Epithelial cell of esophagus (primary cell): ENCODE measurements around the gene ATF6.
"Not testable (repeated sequence)": the region's sequence is repeated elsewhere in the genome, so short reads cannot be mapped to it uniquely, and the experiment has no call there.

ENCODE experiments used
- DNase-seq: peaks from one replicate; pipeline ENCODE4 v3.0.0; 2010; ENCODE audit warnings: low read depth
- H3K4me3 ChIP-seq: 2 replicates; pipeline ENCODE4 v1.5.1; 2011; ENCODE audit warnings: mild to moderate bottlenecking, low read length, control low read depth
- CTCF ChIP-seq: IDR thresholded peaks from 2 replicates; pipeline ENCODE4 v1.5.1; 2011; ENCODE audit warnings: low read depth, mild to moderate bottlenecking, low read length, control low read depth, inconsistent platforms; ENCODE audit not compliant: insufficient read depth; ENCODE audit errors: missing control alignments

Gene ATF6

GRCh38 chr1:161747801-161748200, 18.3 kb upstream of the ATF6 start:
- H3K4me3 ChIP-seq, result no peak overlapping the region
- TF ChIP-seq CTCF, result no peak
- DNase-seq, result no peak

- TF ChIP-seq CTCF, result peak; percentile 13
- DNase-seq, result peak; percentile 96
- peak within 1 kb of the TSS; percentile 92 for H3K4me3 ChIP-seq
Measured at GRCh38 chr1:161749509-161750407, 16.4 kb upstream of the ATF6 start, which contains the start of gene DUSP12. Gene DUSP12 (plus strand): TSS chr1:161749786. CDS start chr1:161749802, 16 bp downstream.

GRCh38 chr1:161763522-161764098, 2.5 kb upstream of the ATF6 start:
- DNase-seq, result peak; percentile 61
- H3K4me3 ChIP-seq, result no peak overlapping the region
- peak; percentile 61 for TF ChIP-seq CTCF

GRCh38 chr1:161768461-161768860, 2.3 kb downstream of the ATF6 start:
- no peak for TF ChIP-seq CTCF
- H3K4me3 ChIP-seq, result no peak overlapping the region
- DNase-seq, result no peak

- no peak for TF ChIP-seq CTCF
- no peak for DNase-seq
Measured at GRCh38 chr1:161768986-161769672, 3.0 kb downstream of the ATF6 start.

GRCh38 chr1:161769673-161770045, 3.5 kb downstream of the ATF6 start:
- not testable (repeated sequence) for H3K4me3 ChIP-seq, DNase-seq

More at GRCh38 chr1:161768986-161769672, 3.0 kb downstream of the ATF6 start:
- H3K4me3 ChIP-seq, result no peak overlapping the region

- no peak for DNase-seq
- no peak overlapping the region for H3K4me3 ChIP-seq
- TF ChIP-seq CTCF, result no peak
Measured at GRCh38 chr1:161770250-161770649, 4.1 kb downstream of the ATF6 start.
